Measurements from ENCODE around the gene PAN2. TPM values are rescaled to one million over a fixed set of nuclear protein-coding genes. Genes with fewer than 3 reads are reported as not detected.
A peak's percentile ranks its signal among the peaks of the same experiment; 100 is the strongest.

The PAN2 gene
- total RNA-seq, 1 donor from 2014 or later = 20.5 TPM

DNA sequence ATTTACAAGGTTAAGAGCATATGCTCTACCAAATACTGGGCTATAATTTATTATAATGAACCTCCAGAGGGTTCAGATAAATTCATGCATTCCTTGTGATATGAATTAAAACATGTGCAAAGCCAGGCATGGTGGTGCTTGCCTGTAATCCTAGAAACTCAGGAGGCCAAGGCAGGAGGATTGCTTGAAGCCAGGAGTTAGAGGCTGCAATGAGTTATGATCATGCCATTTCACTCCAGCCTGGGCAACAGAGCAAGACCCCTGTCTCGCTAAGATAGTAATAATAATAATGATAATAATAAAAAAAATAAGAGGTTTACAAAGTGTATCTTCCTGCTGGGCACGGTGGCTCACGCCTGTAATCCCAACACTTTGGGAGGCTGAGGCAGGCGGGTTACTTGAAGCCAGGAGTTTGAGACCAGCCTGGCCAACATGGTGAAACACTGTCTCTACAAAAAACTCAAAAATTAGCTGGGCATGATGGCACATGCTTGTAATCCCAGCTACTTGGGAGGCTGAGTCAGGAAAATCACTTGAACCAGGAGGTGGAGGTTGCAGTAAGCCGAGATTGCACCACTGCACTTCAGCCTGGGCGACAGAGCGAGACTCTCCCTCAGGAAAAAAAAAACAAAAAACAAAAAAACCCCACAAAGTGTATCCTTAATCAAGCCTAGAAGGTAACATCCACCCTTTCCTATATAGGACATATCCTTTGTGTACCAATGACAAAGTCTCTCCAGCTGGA is 26.4 kb downstream of the PAN2 start:
- Histone ChIP-seq H3K36me3 (ENCODE audit: control insufficient read depth, insufficient read depth, low read length) (peaks cover 6% of the 10 kb centered on the region), H3K27me3 (ENCODE audit: control insufficient read depth, insufficient read depth, low read length) (no peaks in the 10 kb centered on the region), H3K4me3 (ENCODE audit: low read depth, low read length) (no peak overlapping the region)
- DNase-seq (ENCODE audit: low read depth) = peak; percentile 65
- TF ChIP-seq, protein P1, sequence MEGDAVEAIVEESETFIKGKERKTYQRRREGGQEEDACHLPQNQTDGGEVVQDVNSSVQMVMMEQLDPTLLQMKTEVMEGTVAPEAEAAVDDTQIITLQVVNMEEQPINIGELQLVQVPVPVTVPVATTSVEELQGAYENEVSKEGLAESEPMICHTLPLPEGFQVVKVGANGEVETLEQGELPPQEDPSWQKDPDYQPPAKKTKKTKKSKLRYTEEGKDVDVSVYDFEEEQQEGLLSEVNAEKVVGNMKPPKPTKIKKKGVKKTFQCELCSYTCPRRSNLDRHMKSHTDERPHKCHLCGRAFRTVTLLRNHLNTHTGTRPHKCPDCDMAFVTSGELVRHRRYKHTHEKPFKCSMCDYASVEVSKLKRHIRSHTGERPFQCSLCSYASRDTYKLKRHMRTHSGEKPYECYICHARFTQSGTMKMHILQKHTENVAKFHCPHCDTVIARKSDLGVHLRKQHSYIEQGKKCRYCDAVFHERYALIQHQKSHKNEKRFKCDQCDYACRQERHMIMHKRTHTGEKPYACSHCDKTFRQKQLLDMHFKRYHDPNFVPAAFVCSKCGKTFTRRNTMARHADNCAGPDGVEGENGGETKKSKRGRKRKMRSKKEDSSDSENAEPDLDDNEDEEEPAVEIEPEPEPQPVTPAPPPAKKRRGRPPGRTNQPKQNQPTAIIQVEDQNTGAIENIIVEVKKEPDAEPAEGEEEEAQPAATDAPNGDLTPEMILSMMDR (IDR thresholded peaks at IDR 0.05; ENCODE audit: insufficient read depth, low read length, severe bottlenecking) = no peak
- no peak for FAIRE-seq

DNA sequence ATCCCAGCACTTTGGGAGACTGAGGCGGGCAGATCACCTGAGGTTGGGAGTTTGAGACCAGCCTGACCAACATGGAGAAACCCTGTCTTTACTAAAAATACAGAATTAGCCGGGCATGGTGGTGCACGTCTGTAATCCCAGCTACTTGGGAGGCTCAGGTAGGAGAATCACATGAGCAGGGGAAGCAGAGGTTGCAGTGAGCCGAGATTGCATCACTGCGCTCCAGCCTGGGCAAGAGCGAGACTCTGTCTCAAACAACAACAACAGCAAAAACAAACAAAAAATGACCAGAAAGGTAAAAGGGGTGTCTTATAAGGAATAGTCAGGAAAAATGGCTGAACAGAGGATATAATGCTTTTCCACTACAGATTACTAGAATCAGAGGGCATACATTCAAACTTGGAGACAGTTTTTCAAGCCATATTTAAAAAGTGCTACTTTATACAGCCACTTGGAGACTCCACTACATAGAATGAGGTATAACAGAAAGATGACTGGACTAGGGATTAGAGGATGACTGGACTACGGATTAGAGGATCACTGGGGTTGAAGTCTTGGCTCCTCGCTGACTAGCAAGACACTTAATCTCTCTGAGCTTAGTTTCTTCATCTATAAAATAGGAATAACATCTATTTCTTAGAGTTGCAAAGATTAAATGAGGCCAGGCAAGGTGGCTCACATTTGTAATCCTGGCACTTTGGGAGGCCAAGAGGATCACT is 28.8 kb downstream of the PAN2 start:
- H3K36me3 ChIP-seq (ENCODE audit: control insufficient read depth, insufficient read depth, low read length) = peaks cover 7% of the 10 kb centered on the region
- no peak for DNase-seq (ENCODE audit: low read depth)
- no peaks in the 10 kb centered on the region for H3K27me3 ChIP-seq (ENCODE audit: control insufficient read depth, insufficient read depth, low read length)
- no peak overlapping the region for H3K4me3 ChIP-seq (ENCODE audit: low read depth, low read length)
- TF ChIP-seq, protein P1 (IDR thresholded peaks at IDR 0.05; ENCODE audit: insufficient read depth, low read length, severe bottlenecking) = no peak
- no peak for FAIRE-seq

DNA sequence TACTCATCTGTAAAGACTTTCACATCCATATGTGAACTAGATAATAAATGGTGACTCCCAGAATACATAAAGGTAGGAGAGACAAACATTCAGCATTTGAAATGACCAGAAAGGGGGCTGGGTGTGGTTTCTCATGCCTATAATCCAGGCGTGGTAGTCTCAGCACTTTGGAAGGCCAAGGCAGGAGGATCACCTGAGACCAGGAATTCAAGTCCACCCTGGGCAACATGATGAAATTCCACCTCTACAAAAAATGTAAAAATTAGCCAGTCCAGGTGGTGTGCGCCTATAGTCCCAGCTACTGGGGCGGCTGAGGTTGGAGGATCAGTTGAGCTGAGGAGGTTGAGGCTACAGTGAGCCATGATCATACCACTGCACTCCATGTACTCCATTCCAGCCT is 29.5 kb downstream of the PAN2 start:
- no peaks in the 10 kb centered on the region for H3K27me3 ChIP-seq (ENCODE audit: control insufficient read depth, insufficient read depth, low read length)
- H3K4me3 ChIP-seq (ENCODE audit: low read depth, low read length) = no peak overlapping the region
- FAIRE-seq = no peak
- TF ChIP-seq, protein P1 (IDR thresholded peaks at IDR 0.05; ENCODE audit: insufficient read depth, low read length, severe bottlenecking) = no peak
- peaks cover 3% of the 10 kb centered on the region for H3K36me3 ChIP-seq (ENCODE audit: control insufficient read depth, insufficient read depth, low read length)
- no peak for DNase-seq (ENCODE audit: low read depth)

DNA sequence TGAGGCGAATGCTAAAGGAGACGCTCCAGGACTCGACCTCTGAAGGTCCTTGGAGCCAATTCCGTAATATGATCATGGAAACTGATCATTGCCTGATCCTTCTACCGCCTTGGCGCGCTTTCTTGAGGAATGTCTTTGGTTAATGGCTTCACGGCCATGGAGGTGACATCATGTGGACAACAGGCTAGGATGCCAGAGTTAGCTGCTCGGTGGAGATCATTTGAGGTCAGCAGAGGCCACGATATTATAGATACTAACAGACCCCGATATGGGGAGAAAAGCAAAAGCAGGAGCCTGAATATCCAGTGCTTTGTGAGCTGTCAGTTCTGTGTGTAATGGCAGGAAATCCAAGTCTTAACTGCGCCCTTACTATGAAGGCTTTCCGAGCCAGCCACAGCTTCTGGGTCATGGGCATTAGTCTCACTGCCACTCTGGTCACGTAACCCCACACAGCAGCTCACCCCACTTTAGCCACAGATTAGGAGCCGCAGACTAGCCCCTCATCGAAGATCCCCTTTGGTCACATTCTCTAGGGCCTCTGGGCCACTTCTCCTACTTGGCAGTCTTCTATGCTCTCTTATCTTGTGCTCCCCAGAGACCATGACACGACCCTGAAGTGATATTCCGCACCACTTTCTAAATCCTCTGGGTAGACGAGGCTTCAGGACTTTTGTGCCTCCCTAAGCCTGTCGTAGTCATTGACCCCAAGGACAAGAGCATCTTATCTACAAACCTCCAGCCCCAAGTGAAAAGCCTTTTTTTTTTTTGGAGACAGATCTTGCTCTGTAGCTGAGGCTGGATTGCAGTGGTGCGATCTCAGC is 32.9 kb downstream of the PAN2 start:
- Histone ChIP-seq H3K27me3 (ENCODE audit: control insufficient read depth, insufficient read depth, low read length) (no peaks in the 10 kb centered on the region), H3K36me3 (ENCODE audit: control insufficient read depth, insufficient read depth, low read length) (peaks cover 7% of the 10 kb centered on the region), H3K4me3 (ENCODE audit: low read depth, low read length) (peak overlapping the region; percentile 77)
- no peak for DNase-seq (ENCODE audit: low read depth)
- TF ChIP-seq, protein P1 (IDR thresholded peaks at IDR 0.05; ENCODE audit: insufficient read depth, low read length, severe bottlenecking) = no peak
- FAIRE-seq = no peak

DNA sequence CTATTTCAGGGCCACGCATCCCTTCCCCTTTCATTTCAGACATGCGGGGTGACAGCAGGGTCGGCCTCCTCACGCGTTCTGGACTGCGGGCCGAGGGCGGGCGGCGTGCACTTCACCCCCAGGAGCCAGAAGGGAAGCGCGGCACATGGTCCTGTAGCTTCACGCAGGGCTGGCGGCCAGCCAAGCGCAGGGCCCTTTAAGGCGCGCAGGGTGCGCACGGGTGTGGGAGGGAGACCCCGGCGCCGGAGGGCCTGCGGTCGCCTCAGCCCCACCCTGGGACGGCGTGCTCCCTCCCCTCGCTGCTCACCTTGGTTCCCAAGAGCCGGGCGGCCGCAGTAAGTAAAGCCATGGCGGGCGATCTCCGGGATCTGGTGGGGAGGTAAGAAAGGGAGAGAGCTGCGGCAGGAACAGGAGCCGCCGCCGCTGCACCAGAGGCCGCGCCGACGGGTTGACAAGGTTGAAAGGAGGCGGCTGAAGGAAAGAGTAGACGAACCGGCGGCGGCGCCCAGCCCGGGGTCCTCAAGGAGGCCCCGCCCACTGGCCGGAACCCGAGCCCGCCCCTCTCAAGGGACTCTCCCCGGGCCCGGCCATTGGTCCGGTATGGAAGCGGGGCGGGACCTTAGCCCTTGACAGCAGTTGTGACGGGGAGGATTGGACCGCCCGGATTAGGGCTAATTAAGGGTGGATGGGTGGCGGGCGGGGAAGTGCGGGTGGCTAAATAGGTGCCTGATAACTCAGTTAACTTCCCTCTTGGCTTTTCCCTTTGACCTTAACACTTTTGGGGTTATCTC is 33.8 kb downstream of the PAN2 start, which contains the start of gene CS:
Gene CS, minus strand, starts transcription at position 478 of the 791 bp plus-strand sequence. Its CDS starts 129 bp downstream, at position 349.
- Histone ChIP-seq H3K4me3 (ENCODE audit: low read depth, low read length) (peak within 1 kb of the TSS; percentile 77), H3K36me3 (ENCODE audit: control insufficient read depth, insufficient read depth, low read length) (peaks cover 7% of the 10 kb centered on the region), H3K27me3 (ENCODE audit: control insufficient read depth, insufficient read depth, low read length) (no peaks in the 10 kb centered on the region)
- FAIRE-seq (no peak), DNase-seq (ENCODE audit: low read depth) (peak; percentile 91)
- TF ChIP-seq, protein P1 (IDR thresholded peaks at IDR 0.05; ENCODE audit: insufficient read depth, low read length, severe bottlenecking) = no peak

All from bronchial epithelial cell (primary cell).